NCI-H1694 (cell line): ENCODE measurements around the gene LGALS8.
"Not testable (repeated sequence)": the region's sequence is repeated elsewhere in the genome, so short reads cannot be mapped to it uniquely, and the experiment has no call there.

Source experiments
- DNase-seq: peaks from one replicate; lab custom pipeline; 2025; lab: John Stamatoyannopoulos, UW

Gene LGALS8

GRCh38 chr1:236523704-236524141, at the start of gene LGALS8:
TSS of gene LGALS8 (plus strand) at chr1:236523982. CDS start at chr1:236526071, 2,089 bp downstream.
- no peak for DNase-seq

GRCh38 chr1:236476019-236476418, 47.8 kb upstream of the LGALS8 start:
- DNase-seq = no peak

DNA sequence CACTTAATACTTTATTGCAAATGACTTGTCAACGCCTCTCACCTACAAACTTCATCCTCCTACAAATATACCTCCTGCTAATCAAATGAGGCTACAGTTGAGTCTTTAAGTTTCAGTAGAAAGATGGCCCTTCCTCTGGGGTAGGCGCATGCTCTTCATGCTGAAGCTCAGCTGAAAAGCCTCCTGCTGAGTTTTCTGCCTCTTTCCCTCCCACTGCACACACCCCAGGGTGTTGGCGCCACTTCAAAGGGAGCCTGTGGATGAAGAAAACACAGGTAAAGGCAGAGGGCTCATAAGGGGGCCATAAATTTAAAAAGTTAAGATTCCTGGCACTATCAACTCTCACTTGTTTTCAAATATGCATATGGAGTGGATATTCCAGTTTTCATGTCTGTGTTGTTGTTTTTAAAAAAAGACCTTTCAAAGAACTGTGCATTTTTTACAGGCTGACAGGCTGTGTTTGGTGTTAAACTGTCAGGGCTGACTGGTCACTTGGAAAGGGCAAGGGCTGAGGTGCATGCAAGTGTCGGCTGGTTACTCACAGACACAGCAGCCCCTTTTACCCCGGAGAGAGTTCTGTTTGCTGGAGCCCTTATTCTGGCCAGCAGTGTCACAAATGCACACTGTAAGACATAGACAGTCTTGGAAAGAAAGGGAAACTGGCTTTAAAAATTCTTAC, 42.9 kb upstream of the LGALS8 start:
- DNase-seq = no peak

DNA sequence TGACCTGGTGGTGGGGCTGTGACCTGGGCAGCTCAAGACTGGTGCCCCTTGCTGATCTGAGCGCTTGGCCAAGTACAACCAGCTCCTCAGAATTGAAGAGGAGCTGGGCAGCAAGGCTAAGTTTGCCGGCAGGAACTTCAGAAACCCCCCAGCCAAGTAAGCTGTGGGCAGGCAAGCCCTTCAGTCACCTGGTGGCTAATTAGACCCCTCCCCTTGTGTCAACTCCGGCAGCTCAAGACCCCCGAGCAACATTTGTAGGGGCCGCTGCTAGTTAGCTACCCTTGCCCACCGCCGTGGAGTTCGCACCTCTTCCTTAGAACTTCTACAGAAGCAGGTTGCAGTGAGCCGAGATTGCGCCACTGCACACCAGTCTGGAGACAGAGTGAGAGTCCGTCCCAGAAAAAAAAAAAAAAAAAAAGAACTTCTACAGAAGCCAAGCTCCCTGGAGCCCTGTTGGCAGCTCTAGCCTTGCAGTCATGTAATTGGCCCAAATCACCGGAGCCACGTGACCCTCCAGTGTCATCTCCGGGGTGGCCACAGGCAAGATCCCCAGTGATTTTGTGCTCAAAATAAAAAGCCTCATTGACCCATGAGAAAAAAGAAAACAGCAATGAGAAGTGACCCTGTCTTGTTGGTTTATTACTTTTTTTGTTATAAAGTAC, 39.3 kb upstream of the LGALS8 start:
- DNase-seq = no peak

DNA sequence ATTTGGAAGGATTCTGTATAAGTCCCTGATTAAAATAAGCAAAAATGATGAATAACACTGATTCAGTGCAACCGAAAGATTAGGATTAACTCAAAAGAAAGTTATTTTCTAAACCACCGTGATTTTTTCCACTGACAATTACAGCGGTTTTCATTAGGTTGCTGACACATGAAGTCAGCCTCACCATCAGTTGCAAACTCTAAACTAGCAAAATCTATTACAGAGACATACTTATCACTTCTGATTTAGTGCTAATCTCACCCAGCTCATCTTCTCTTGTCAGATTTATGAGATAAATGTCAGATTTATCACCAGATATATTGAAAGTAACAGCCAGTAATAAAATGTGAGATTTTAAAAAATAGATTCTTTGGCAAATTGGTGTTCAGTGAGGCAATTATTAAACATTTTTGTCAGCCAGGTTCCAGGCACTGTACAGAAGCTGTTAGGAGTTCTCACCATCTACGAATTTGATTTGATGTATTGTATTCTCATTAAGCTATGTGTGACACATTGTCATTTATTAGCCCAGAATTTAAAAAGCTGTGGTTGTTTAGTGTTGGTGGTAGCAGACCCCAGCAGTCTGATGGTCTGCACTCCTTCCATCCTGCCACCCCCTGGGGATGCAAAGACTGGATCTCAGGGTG, 37.3 kb upstream of the LGALS8 start:
- DNase-seq = no peak

DNA sequence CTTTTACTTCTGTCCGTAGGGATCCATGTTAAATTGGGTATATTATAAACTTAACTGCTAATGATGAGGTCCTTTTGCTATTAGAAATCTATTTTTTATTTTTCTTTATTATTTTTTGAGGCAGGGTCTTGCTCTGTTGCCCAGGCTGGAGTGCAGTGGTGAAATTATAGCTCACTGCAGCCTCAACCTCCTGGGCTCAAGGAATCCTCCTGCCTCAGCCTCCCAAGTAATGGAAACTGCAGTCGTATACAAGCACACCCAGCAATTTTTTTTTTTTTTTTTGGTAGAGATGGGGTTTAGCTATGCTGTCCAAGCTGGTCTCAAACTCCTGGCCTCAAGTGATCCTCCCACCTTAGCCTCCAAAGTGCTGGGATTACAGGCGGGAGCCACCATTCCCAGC, 34.6 kb upstream of the LGALS8 start:
- not testable (repeated sequence) for DNase-seq

GRCh38 chr1:236489710-236490377, 33.9 kb upstream of the LGALS8 start:
- DNase-seq = peak; percentile 57

GRCh38 chr1:236491469-236492136, 32.2 kb upstream of the LGALS8 start:
- DNase-seq = no peak

- DNase-seq = no peak
Observed at GRCh38 chr1:236492378-236492777, 31.4 kb upstream of the LGALS8 start.

DNA sequence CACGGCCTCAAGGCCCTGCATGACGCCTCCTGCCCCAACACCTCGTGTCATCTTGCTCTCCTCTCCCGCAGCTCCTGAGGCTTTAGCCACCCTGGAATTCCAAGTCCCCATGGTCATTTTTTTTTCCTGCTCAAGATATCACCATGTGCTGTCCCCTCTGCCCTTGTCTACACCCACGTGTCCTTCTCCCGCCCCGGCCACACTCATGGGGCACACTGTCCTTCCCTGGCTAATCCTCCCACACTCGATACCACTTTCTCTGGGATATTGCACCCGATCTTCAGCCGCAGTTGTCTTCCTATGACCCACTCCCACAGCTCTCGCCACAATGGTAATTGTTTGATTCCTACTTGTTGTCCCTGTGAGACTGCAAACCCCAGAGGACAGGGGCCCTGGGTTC, 29.7 kb upstream of the LGALS8 start:
- DNase-seq = no peak

GRCh38 chr1:236494586-236495466, 29.0 kb upstream of the LGALS8 start:
- no peak for DNase-seq

DNA sequence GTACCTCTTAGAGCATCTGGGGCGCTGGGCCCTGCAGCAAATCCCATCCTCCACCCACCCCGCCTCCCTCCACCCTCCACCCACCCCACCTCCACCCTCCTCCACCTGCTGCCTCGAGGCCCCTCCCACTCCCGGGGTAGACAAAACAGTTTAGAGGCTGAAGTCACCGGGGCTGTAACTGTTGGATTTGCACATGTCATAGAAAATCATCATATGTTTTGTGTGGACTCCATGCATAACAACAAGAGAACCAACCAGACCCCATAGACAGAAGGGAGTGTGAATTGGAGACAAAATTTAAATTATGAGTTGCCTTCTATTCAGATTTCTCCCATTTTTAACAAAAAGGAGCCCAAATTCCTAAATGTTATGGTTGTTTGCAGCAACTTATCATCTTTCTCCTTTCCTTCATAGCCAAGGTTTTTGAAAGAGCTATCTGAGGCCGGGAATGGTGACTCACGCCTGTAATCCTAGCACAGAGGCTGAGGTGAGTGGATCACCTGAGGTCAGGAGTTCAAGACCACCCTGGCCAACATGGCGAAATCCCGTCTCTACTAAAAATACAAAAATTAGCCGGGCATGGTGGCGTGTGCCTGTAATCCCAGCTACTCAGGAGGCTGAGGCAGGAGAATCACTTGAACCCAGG, 28.2 kb upstream of the LGALS8 start:
- no peak for DNase-seq

GRCh38 chr1:236497908-236498307, 25.9 kb upstream of the LGALS8 start:
- DNase-seq = no peak

DNA sequence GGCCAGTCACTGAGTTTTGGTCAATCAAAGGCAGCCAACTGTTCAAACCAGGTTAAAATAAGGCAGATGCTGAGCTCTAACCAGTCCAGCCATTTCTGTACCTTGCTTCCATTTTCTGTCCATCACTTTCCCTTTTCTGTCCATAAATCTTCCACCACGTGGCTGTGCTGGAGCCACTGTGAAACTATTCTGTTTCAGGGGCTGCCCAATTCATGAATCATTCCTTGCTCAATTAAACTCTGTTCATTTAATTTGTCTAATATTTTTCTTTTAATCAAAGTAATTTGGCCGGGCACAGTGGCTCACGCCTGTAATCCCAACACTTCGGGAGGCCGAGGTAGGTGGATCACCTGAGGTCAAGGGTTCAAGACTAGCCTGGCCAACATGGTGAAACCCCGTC, 22.7 kb upstream of the LGALS8 start:
- DNase-seq = no peak

- no peak for DNase-seq
Observed at GRCh38 chr1:236502579-236502971, 21.2 kb upstream of the LGALS8 start.

DNA sequence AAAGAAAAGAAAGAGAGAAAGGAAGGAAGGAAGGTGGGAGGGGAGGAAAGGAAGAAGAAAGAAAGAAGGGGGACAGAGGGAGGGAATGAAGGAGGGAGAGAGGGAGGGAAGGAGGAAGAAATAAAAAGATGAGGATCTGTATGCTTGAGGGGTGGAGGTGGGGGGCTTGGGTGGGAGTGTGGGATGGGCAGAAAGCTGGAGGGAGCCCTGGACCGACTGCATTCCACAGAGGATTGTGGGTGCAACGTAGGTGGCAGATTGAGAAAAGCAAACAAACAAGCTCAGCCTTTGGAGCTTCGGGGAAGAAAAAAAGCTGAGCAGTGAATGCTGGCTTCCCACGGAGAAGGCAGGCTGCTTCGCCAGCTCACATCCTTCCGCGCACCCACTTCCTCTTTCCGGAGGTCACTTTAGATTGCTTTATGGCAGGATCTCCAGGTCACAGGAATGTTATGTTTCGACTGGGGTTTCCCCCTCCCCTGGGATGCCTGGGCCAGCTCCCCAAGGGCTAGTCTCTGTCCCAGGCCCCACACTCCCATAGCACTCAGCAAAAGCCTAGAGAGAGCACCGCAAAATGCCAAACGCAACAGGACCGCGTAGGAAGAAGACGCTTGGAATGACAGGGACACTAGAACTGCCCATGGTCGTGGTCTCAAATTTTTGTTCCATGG, 20.7 kb upstream of the LGALS8 start:
- DNase-seq = no peak

DNA sequence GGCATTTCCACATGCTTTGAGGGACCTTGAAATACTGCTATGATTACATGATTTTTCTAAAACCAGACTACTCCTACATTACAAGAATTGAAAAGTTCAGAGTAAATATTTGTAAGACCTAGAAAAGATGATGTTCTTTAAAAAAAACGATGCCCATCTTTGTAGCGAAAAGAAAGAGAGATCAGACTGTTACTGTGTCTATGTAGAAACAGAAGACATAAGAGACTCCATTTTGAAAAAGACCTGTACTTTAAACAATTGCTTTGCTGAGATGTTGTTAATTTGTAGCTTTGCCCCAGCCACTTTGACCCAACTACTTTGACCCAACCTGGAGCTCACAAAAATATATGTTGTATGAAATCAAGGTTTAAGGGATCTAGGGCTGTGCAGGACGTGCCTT, 19.4 kb upstream of the LGALS8 start:
- not testable (repeated sequence) for DNase-seq

DNA sequence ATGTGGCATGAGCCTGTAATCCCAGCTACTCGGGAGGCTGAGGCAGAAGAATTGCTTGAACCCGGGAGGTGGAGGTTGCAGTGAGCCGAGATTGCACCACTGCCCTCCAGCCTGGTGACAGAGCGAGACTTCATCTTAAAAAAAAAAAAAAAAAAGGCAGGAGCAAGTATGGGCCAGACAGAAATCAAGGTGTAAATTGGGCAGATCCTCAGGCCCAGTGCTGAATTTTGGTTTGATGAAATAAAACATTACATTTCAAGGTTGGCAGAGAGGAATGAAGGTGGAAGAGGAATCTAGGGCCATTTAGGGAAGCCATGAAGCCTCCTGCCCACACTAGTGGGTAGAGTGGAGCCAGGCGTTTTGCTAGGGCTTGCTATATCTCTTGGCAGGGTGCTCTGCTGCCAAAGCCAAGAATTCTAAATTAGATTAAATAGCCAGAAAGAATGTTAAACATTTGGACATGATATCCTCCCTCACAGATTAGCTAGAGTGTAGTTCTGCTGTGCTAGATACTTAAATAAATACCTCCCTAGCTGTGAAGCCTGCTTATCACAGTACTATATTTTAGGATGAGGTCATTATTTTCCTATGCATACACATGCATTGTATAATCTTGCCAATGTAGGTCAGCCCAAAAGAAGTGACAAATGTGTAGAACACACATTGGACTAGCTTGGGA, 16.6 kb upstream of the LGALS8 start:
- DNase-seq = no peak

GRCh38 chr1:236508593-236509027, 15.2 kb upstream of the LGALS8 start:
- no peak for DNase-seq
